K562 (cell line): ENCODE data around the gene TNFSF13. TPM values are rescaled to one million over a fixed set of nuclear protein-coding genes. Genes with fewer than 3 reads are reported as not detected.

Experiments
- ATAC-seq: fragments of 200-7000 bp; cut with Tn5 transposase; 3 replicates; pipeline ENCODE4 v1.9.1; 2020; ENCODE audit warnings: moderate library complexity
- BruUV-seq: library from RNA; stranded (reverse); fragments of 400-500 nt; replicated peaks from 2 replicates; lab custom pipeline; 2021; lab: Mats Ljungman, UMichigan
- CTCF ChIA-PET: fragments of 300-600 bp; formaldehyde crosslinking; extraction: SDS; loops from one replicate; lab custom pipeline; 2021; ENCODE audit warnings: low intra/inter-chr PET ratio; lab: Yijun Ruan, JAX
- POLR2A ChIA-PET: fragments of 300-600, 350-650 bp; sonication (Branson Sonifier 250); formaldehyde crosslinking; extraction: SDS; loops from one replicate; lab custom pipeline; 2021; ENCODE audit warnings: antibody characterized with exemption, inconsistent platforms; lab: Yijun Ruan, JAX
- DNase-seq, 4 experiments: peaks; one replicate each; pipeline versions ENCODE4 v3.0.0 to v3.0.0-alpha.2; 2011 to 2018; ENCODE audit warnings: low spot score in 3 of 4, mixed read lengths in 3 of 4; ENCODE audit errors: extremely low read depth in 1 of 4
- FAIRE-seq: peaks from 2 replicates; lab custom pipeline; 2011; peaks lifted over from hg19 to GRCh38; lab: Jason Lieb, UNC
- H2AFZ ChIP-seq: 2 replicates; pipeline ENCODE4 v1.6.0; 2011; ENCODE audit warnings: low read depth, low read length, control low read depth, inconsistent platforms
- H3K27ac ChIP-seq: fragments of 200-600 bp; 3 replicates; pipeline ENCODE4 v1.8.0; 2011; ENCODE audit warnings: low read depth, mild to moderate bottlenecking, control low read depth, inconsistent platforms, low read length, moderate library complexity, mixed read lengths; ENCODE audit errors: extremely low read depth
- H3K27me3 ChIP-seq, 2 experiments: fragments of 300-600 bp in 1 of 2; 2 replicates in 1 of 2; 3 replicates in 1 of 2; pipeline versions ENCODE4 v1.6.0 to v1.8.0; 2011; ENCODE audit warnings: inconsistent platforms in 2 of 2, low read length in 2 of 2, mild to moderate bottlenecking in 1 of 2, mixed read lengths in 1 of 2, moderate library complexity in 1 of 2; ENCODE audit not compliant: control insufficient read depth in 2 of 2, insufficient read depth in 2 of 2
- H3K36me3 ChIP-seq: fragments of 300-600 bp; 3 replicates; pipeline ENCODE4 v1.8.0; 2011; ENCODE audit warnings: mild to moderate bottlenecking, low read length, inconsistent platforms; ENCODE audit not compliant: control insufficient read depth, insufficient read depth
- H3K4me1 ChIP-seq, 2 experiments: fragments of 200-600 bp in 1 of 2; replicated peaks in 1 of 2; 2 replicates in 1 of 2; 3 replicates in 1 of 2; pipeline versions ENCODE4 v1.5.1 to v1.8.0; 2011; ENCODE audit warnings: inconsistent platforms in 2 of 2, low read length in 2 of 2, mild to moderate bottlenecking in 1 of 2, mixed read lengths in 1 of 2, moderate library complexity in 1 of 2; ENCODE audit not compliant: control insufficient read depth in 2 of 2, insufficient read depth in 2 of 2
- H3K4me2 ChIP-seq: 2 replicates; pipeline ENCODE4 v1.6.1; 2011; ENCODE audit warnings: low read length, control low read depth, inconsistent platforms, mixed read lengths; ENCODE audit not compliant: insufficient read depth
- H3K4me3 ChIP-seq: fragments of 200-600 bp; sonication (generic), shearing (Covaris generic); 2 replicates; pipeline ENCODE4 v1.5.1; 2016; ENCODE audit warnings: control low read depth, inconsistent platforms
- H3K79me2 ChIP-seq: fragments of 200-600 bp; 3 replicates; pipeline ENCODE4 v1.8.0; 2011; ENCODE audit warnings: low read length, inconsistent platforms; ENCODE audit not compliant: control insufficient read depth, insufficient read depth
- H3K9ac ChIP-seq, 2 experiments: 2 replicates each; pipeline versions ENCODE4 v1.6.0 to v1.6.1; 2011; ENCODE audit warnings: low read depth in 2 of 2, low read length in 2 of 2, control low read depth in 1 of 2, inconsistent platforms in 1 of 2, mild to moderate bottlenecking in 1 of 2, mixed read lengths in 1 of 2; ENCODE audit not compliant: insufficient read depth in 1 of 2
- H3K9me1 ChIP-seq: one replicate; pipeline ENCODE4 v1.6.0; 2011; ENCODE audit warnings: inconsistent platforms, mild to moderate bottlenecking, low read length, moderate library complexity; ENCODE audit not compliant: control insufficient read depth, insufficient read depth
- H3K9me3 ChIP-seq: replicated peaks from 2 replicates; pipeline ENCODE4 v1.5.1; 2011; ENCODE audit warnings: low read depth, low read length, inconsistent platforms; ENCODE audit not compliant: control insufficient read depth, insufficient read depth
- H4K20me1 ChIP-seq: replicated peaks from 2 replicates; pipeline ENCODE4 v1.6.1; 2011; ENCODE audit warnings: low read length, inconsistent platforms, mixed read lengths; ENCODE audit not compliant: control insufficient read depth, insufficient read depth
- CHD2 ChIP-seq: IDR thresholded peaks from 2 replicates; pipeline ENCODE4 v1.6.1; 2011; ENCODE audit warnings: low read depth, low read length
- KLF16 ChIP-seq: IDR thresholded peaks from 2 replicates; pipeline ENCODE4 v1.6.1; 2016; ENCODE audit warnings: antibody characterized with exemption
- POLR2G ChIP-seq: fragments of 200-400 bp; formaldehyde crosslinking; IDR thresholded peaks from 2 replicates; pipeline ENCODE4 v1.6.1; 2017; ENCODE audit warnings: low read depth, mild to moderate bottlenecking, antibody characterized with exemption, low read length, moderate library complexity
- PTRF ChIP-seq: fragments of 450-650 bp; IDR thresholded peaks from 2 replicates; pipeline ENCODE4 v1.6.1; 2016; ENCODE audit warnings: mild to moderate bottlenecking, missing genetic modification characterization, missing compliant biosample characterization
- SUPT5H ChIP-seq: fragments of 450-650 bp; IDR thresholded peaks from 2 replicates; pipeline ENCODE4 v1.6.1; 2016
- USF1 ChIP-seq: sonication (generic); formaldehyde crosslinking; IDR thresholded peaks from 2 replicates; pipeline ENCODE4 v1.9.0; 2022; ENCODE audit warnings: mild to moderate bottlenecking, missing genetic modification reagents
- ZBTB7A ChIP-seq: IDR thresholded peaks from 2 replicates; pipeline ENCODE4 v1.6.1; 2011; ENCODE audit warnings: low read depth, mild to moderate bottlenecking, low read length, moderate library complexity, borderline replicate concordance; ENCODE audit not compliant: control insufficient read depth
- ZBTB8A ChIP-seq: fragments of 450-650 bp; IDR thresholded peaks from 2 replicates; pipeline ENCODE4 v1.6.1; 2018; ENCODE audit warnings: mild to moderate bottlenecking, moderate library complexity; ENCODE audit not compliant: partially characterized antibody
- WGBS: fragments of 100-300 bp; shearing (Covaris generic); methylation state at CpG from one replicate; pipeline ENCODE4 v1.1.6; 2016; ENCODE audit warnings: low coverage, mixed read lengths; ENCODE audit not compliant: insufficient coverage; ENCODE audit errors: missing lambda C conversion rate; 5-methylcytosine and 5-hydroxymethylcytosine counted together
- in situ Hi-C: fragments of 300-500 bp; cut with MboI; formaldehyde crosslinking; loops from 4 replicates; pipeline ENCODE4 v1.15.0; 2018; ENCODE audit warnings: inconsistent platforms, mixed read lengths
- intact Hi-C: fragments of 100-400 bp; cut with micrococcal nuclease; formaldehyde crosslinking; loops from 2 replicates; pipeline ENCODE4 v1.14.2; 2022
- polyA plus RNA-seq, 8 experiments: library from polyadenylated mRNA; depleted of rRNA in 4 of 8; stranded (reverse) in 5 of 8; unstranded in 3 of 8; fragments of >200 nt; fragmentation: Nextera tagmentation in 2 of 8; fragmentation: Illumina TruSeq in 1 of 8; extraction: Ambion mirVana in 2 of 8; extraction: Trizol in 1 of 8; gene quantifications; 2 replicates each; pipeline versions ENCODE4 v1.2.1 to v1.2.3, GENCODE V29; 2011 to 2014; ENCODE audit warnings: inconsistent platforms in 1 of 8, missing spikeins in 1 of 8
- total RNA-seq, 7 experiments: library from RNA; depleted of rRNA in 6 of 7; stranded (reverse); fragments of >200 nt in 6 of 7; fragmentation: Illumina TruSeq in 2 of 7; extraction: Trizol in 2 of 7; gene quantifications; 2 replicates each; pipeline versions ENCODE4 v1.2.1 to v1.2.3, GENCODE V29; 2011 to 2021; ENCODE audit warnings: low replicate concordance in 1 of 7
- TF ChIP-seq, protein P1 (sequence below): fragments of 450-650 bp; IDR thresholded peaks from 2 replicates; pipeline ENCODE4 v1.6.1; 2018; ENCODE audit warnings: mild to moderate bottlenecking, low read depth; ENCODE audit not compliant: partially characterized antibody
- TF ChIP-seq, protein P2 (sequence below): fragments of 250-450 bp; sonication (Bioruptor Pico); IDR thresholded peaks from 2 replicates; pipeline ENCODE4 v1.5.1; 2021; ENCODE audit warnings: mild to moderate bottlenecking
- TF ChIP-seq, protein P3 (sequence below): fragments of 250-450 bp; sonication (Bioruptor Pico); IDR thresholded peaks from 2 replicates; pipeline ENCODE4 v1.5.0; 2020; ENCODE audit warnings: mild to moderate bottlenecking

TNFSF13 gene
- total and polyA plus RNA-seq, 9 of the 15 experiments (the other 6 are each of a cell fraction or from before 2014, with no cell fraction given): 0.04 to 0.51 (median 0.19) TPM; not detected in 1

- Histone ChIP-seq H3K27me3 (no peaks in the 10 kb centered on the region), H3K4me1 (peaks cover 27 to 42% of the 10 kb centered on the region in 2 experiments), H2AFZ (no peak overlapping the region), H3K9me3 (no peaks in the 10 kb centered on the region), H3K36me3 (peaks cover 86% of the 10 kb centered on the region), H3K4me3 (no peak overlapping the region), H4K20me1 (no peaks in the 10 kb centered on the region), H3K4me2 (no peak overlapping the region), H3K27ac (no peak overlapping the region), H3K9ac (0 out of 4 replicates have a peak overlapping the region, but pooled peaks of 1 of the 2 experiments have one; percentile 49), H3K79me2 (peaks cover 33% of the 10 kb centered on the region), H3K9me1 (no peaks in the 10 kb centered on the region)
- BruUV-seq: no TSS peak
- in situ Hi-C loops (no loop called here), intact Hi-C loops (no loop called here)
- 86% methylated on average over 1 of the region's 4 CpGs for WGBS
- 0 out of 2 replicates have a peak, but pooled peaks have one; percentile 8 for TF ChIP-seq ZBTB7A
- TF ChIP-seq KLF16: no peak
- TF ChIP-seq ZBTB8A: no peak
- no peak for TF ChIP-seq USF1 (CRISPR knock-in tag)
- TF ChIP-seq POLR2G: peak; percentile 60
- FAIRE-seq (no peak), ATAC-seq (no peak), DNase-seq (no peak)
- ChIA-PET CTCF (no interaction called here), POLR2A (interaction anchor here (0.9 to 1.1 kb wide), 2 partner anchors 17 to 24 kb away, joined by 3 read pairs; partner anchors contain the start of gene FXR2)
Observed at GRCh38 chr17:7590743-7591142, 32.2 kb downstream of the TNFSF13 start.

DNA sequence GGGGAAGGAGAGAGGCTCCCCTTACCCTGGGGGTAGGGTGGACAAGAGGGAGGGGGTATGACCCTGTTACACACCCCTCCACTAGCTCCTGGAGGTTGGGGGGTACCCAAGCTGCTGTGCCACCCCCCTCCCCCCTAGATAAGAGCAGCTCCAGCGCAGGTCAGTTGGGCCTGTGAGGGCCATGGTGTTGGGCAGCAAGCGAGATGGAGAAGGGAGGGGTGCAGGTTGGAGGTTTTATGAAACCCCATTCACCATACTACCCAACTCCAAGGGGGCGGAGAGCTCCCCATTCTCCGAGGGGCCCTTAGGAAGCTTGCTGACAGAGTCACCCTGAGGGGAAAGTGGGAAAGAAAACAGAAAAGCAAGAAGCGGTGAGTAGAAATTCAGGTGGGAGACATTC lies 33.0 kb downstream of the TNFSF13 start:
- H3K36me3 ChIP-seq: peaks cover 91% of the 10 kb centered on the region
- TF ChIP-seq CHD2 (no peak), SUPT5H (no peak), PTRF (tag) (no peak)
- TF ChIP-seq, protein P1, sequence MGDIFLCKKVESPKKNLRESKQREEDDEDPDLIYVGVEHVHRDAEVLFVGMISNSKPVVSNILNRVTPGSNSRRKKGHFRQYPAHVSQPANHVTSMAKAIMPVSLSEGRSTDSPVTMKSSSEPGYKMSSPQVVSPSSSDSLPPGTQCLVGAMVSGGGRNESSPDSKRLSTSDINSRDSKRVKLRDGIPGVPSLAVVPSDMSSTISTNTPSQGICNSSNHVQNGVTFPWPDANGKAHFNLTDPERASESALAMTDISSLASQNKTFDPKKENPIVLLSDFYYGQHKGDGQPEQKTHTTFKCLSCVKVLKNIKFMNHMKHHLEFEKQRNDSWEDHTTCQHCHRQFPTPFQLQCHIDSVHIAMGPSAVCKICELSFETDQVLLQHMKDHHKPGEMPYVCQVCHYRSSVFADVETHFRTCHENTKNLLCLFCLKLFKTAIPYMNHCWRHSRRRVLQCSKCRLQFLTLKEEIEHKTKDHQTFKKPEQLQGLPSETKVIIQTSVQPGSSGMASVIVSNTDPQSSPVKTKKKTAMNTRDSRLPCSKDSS: no peak
- TF ChIP-seq, protein P2, sequence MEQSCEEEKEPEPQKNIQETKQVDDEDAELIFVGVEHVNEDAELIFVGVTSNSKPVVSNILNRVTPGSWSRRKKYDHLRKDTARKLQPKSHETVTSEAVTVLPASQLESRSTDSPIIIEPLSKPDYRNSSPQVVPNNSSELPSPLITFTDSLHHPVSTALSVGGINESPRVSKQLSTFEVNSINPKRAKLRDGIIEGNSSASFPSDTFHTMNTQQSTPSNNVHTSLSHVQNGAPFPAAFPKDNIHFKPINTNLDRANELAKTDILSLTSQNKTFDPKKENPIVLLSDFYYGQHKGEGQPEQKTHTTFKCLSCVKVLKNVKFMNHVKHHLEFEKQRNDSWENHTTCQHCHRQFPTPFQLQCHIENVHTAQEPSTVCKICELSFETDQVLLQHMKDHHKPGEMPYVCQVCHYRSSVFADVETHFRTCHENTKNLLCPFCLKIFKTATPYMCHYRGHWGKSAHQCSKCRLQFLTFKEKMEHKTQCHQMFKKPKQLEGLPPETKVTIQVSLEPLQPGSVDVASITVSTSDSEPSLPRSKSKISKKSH (CRISPR knock-in tag): no peak
- TF ChIP-seq, protein P3, sequence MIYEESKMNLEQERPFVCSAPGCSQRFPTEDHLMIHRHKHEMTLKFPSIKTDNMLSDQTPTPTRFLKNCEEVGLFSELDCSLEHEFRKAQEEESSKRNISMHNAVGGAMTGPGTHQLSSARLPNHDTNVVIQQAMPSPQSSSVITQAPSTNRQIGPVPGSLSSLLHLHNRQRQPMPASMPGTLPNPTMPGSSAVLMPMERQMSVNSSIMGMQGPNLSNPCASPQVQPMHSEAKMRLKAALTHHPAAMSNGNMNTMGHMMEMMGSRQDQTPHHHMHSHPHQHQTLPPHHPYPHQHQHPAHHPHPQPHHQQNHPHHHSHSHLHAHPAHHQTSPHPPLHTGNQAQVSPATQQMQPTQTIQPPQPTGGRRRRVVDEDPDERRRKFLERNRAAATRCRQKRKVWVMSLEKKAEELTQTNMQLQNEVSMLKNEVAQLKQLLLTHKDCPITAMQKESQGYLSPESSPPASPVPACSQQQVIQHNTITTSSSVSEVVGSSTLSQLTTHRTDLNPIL (CRISPR knock-in tag): no peak

More for the DNA sequence above, 33.0 kb downstream of the TNFSF13 start:
- Histone ChIP-seq H3K4me3 (no peak overlapping the region), H4K20me1 (no peaks in the 10 kb centered on the region), H3K9ac (no peak overlapping the region), H3K4me1 (peaks cover 20 to 34% of the 10 kb centered on the region in 2 experiments), H3K9me1 (no peaks in the 10 kb centered on the region), H3K27ac (no peak overlapping the region), H3K79me2 (peaks cover 25% of the 10 kb centered on the region), H3K4me2 (no peak overlapping the region), H2AFZ (no peak overlapping the region), H3K27me3 (no peaks in the 10 kb centered on the region), H3K9me3 (no peaks in the 10 kb centered on the region)
- no TSS peak for BruUV-seq
- ChIA-PET POLR2A (interaction anchor here (0.6 to 0.7 kb wide), 3 partner anchors 10 to 14 kb away, joined by 3 to 4 read pairs (median 3); no protein-coding TSS in a partner anchor), CTCF (no interaction called here)
- DNase-seq: no peak
- no peak for FAIRE-seq
- WGBS: 96% methylated on average over 3 of the region's 5 CpGs
- in situ Hi-C loops: no loop called here
- intact Hi-C loops: no loop called here
- no peak for ATAC-seq
